ENCODE measurements around the gene PRDM16. TPM values are rescaled to one million over a fixed set of nuclear protein-coding genes. Genes with fewer than 3 reads are reported as not detected.

Gene PRDM16
- total RNA-seq, 2 experiments from 2014 or later: not detected

DNA sequence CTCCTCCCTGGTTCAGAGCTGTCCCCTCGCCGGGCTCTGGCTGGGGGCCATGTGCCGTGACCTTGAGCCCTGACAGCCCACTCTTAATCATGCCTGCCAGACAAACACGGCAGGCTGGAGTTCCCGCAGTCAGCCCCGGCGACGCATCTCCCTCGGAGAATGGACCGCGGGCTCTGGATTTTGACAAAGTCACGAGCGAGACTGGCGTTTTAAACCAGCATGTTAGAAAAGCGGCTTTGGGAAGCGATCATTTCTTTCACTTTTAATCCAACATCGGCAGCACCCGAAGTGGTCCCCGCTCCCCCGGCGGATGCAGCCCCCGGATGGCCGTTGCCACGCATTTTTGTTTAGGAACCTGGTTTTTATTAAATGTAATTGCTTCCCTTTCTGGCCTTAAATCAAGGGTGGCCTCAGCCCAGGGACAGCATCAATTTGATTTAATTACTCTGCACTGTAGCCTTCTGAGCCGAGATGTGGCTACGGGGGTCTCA is 70.9 kb downstream of the PRDM16 start:
- no peak overlapping the region for H2AFZ ChIP-seq (ENCODE audit: low read length)
- no peaks in the 10 kb centered on the region for H3K4me1 ChIP-seq (ENCODE audit: insufficient read depth, low read length, poor library complexity, severe bottlenecking)
- ChIA-PET CTCF (ENCODE audit: unreplicated experiment) (no interaction called here), POLR2A (no interaction called here)
- H3K27ac ChIP-seq (ENCODE audit: low read depth, low read length, poor library complexity, severe bottlenecking): no peak overlapping the region
- no peaks in the 10 kb centered on the region for H3K36me3 ChIP-seq (ENCODE audit: insufficient read depth, low read length)
- H4K20me1 ChIP-seq (ENCODE audit: insufficient read depth, low read length): no peaks in the 10 kb centered on the region
- intact Hi-C loops (cut with micrococcal nuclease; ENCODE audit: unreplicated experiment): no loop called here
- no TSS peak for BruUV-seq (replicated peaks)
- H3K4me2 ChIP-seq (ENCODE audit: low read length): no peak overlapping the region
- no peak for DNase-seq (ENCODE audit: low spot score)
- H3K4me3 ChIP-seq (ENCODE audit: low read depth, low read length, poor library complexity, severe bottlenecking): no peak overlapping the region
- H3K9me2 ChIP-seq (ENCODE audit: insufficient read depth, low read length): no peaks in the 10 kb centered on the region
- TF ChIP-seq EZH2phosphoT487 (IDR thresholded peaks at IDR 0.05; ENCODE audit: borderline replicate concordance, low read depth, low read length): no peak
- TF ChIP-seq, protein P1, sequence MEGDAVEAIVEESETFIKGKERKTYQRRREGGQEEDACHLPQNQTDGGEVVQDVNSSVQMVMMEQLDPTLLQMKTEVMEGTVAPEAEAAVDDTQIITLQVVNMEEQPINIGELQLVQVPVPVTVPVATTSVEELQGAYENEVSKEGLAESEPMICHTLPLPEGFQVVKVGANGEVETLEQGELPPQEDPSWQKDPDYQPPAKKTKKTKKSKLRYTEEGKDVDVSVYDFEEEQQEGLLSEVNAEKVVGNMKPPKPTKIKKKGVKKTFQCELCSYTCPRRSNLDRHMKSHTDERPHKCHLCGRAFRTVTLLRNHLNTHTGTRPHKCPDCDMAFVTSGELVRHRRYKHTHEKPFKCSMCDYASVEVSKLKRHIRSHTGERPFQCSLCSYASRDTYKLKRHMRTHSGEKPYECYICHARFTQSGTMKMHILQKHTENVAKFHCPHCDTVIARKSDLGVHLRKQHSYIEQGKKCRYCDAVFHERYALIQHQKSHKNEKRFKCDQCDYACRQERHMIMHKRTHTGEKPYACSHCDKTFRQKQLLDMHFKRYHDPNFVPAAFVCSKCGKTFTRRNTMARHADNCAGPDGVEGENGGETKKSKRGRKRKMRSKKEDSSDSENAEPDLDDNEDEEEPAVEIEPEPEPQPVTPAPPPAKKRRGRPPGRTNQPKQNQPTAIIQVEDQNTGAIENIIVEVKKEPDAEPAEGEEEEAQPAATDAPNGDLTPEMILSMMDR (conservative IDR thresholded peaks at IDR 0.05; ENCODE audit: low read length): no peak
- H3K9me3 ChIP-seq (ENCODE audit: low read length): no peaks in the 10 kb centered on the region
- no peaks in the 10 kb centered on the region for H3K79me2 ChIP-seq (ENCODE audit: insufficient read depth, low read depth, low read length)

DNA sequence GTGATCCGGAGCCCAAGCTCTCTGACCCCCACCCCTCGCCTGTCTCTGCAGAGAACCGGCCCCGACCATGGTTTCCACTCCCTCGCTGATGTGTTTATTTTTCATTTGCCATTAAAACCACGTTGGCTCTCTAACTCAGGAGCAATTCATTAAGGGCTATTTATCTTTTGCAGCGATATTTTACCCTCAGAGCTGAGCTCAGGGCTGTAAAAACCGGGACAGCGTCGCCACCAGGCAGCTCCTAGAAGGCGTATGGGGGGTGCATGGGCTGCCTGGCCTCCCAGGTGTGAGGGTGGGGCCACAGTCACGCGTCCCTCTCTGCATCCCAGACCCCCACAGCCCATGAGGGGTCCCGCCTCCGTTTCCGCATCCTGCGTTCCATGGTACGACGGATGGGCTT is 71.4 kb downstream of the PRDM16 start:
- Histone ChIP-seq H3K4me3 (ENCODE audit: low read depth, low read length, poor library complexity, severe bottlenecking) (no peak overlapping the region), H3K9me3 (ENCODE audit: low read length) (no peaks in the 10 kb centered on the region), H3K9me2 (ENCODE audit: insufficient read depth, low read length) (no peaks in the 10 kb centered on the region), H3K79me2 (ENCODE audit: insufficient read depth, low read depth, low read length) (no peaks in the 10 kb centered on the region), H4K20me1 (ENCODE audit: insufficient read depth, low read length) (no peaks in the 10 kb centered on the region), H3K4me2 (ENCODE audit: low read length) (no peak overlapping the region), H3K4me1 (ENCODE audit: insufficient read depth, low read length, poor library complexity, severe bottlenecking) (no peaks in the 10 kb centered on the region), H3K27ac (ENCODE audit: low read depth, low read length, poor library complexity, severe bottlenecking) (no peak overlapping the region), H2AFZ (ENCODE audit: low read length) (no peak overlapping the region), H3K36me3 (ENCODE audit: insufficient read depth, low read length) (no peaks in the 10 kb centered on the region)
- TF ChIP-seq, protein P1 (conservative IDR thresholded peaks at IDR 0.05; ENCODE audit: low read length): no peak
- TF ChIP-seq EZH2phosphoT487 (IDR thresholded peaks at IDR 0.05; ENCODE audit: borderline replicate concordance, low read depth, low read length): no peak
- no TSS peak for BruUV-seq (replicated peaks)
- intact Hi-C loops (cut with micrococcal nuclease; ENCODE audit: unreplicated experiment): no loop called here
- POLR2A ChIA-PET: no interaction called here
- CTCF ChIA-PET (ENCODE audit: unreplicated experiment): no interaction called here
- no peak for DNase-seq (ENCODE audit: low spot score)

DNA sequence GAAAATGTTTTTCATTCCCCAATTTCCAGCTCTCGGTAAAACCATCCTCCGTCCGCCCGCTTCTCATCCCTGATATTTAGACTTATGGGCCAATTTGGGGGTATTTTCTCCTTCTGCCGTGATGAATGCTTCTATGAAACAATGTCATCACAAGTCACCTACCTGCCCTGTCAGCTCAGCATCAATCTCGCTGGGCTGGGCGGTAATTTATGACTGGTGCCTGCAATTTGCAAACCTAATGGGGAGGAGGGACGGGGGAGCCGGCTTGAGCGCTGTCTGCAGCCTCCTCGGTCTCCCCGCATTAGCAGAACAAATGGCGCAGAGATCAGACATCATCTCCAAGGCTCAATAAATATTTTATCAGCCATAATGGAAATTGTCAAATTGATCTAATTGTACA is 72.1 kb downstream of the PRDM16 start:
- DNase-seq (ENCODE audit: low spot score): no peak
- H3K9me3 ChIP-seq (ENCODE audit: low read length): no peaks in the 10 kb centered on the region
- no peak overlapping the region for H2AFZ ChIP-seq (ENCODE audit: low read length)
- H3K4me1 ChIP-seq (ENCODE audit: insufficient read depth, low read length, poor library complexity, severe bottlenecking): no peaks in the 10 kb centered on the region
- H3K4me2 ChIP-seq (ENCODE audit: low read length): no peak overlapping the region
- intact Hi-C loops (cut with micrococcal nuclease; ENCODE audit: unreplicated experiment): no loop called here
- ChIA-PET CTCF (ENCODE audit: unreplicated experiment) (no interaction called here), POLR2A (no interaction called here)
- H3K27ac ChIP-seq (ENCODE audit: low read depth, low read length, poor library complexity, severe bottlenecking): no peak overlapping the region
- no peaks in the 10 kb centered on the region for H4K20me1 ChIP-seq (ENCODE audit: insufficient read depth, low read length)
- H3K36me3 ChIP-seq (ENCODE audit: insufficient read depth, low read length): no peaks in the 10 kb centered on the region
- TF ChIP-seq, protein P1 (conservative IDR thresholded peaks at IDR 0.05; ENCODE audit: low read length): no peak
- no peak for TF ChIP-seq EZH2phosphoT487 (IDR thresholded peaks at IDR 0.05; ENCODE audit: borderline replicate concordance, low read depth, low read length)
- H3K79me2 ChIP-seq (ENCODE audit: insufficient read depth, low read depth, low read length): no peaks in the 10 kb centered on the region
- no peaks in the 10 kb centered on the region for H3K9me2 ChIP-seq (ENCODE audit: insufficient read depth, low read length)
- BruUV-seq (replicated peaks): no TSS peak
- H3K4me3 ChIP-seq (ENCODE audit: low read depth, low read length, poor library complexity, severe bottlenecking): no peak overlapping the region
